Kidney (tissue), 14 donors: ENCODE results near the gene R3HCC1L. TPM values are rescaled to one million over a fixed set of nuclear protein-coding genes. Genes with fewer than 3 reads are reported as not detected.

Experiments
- DNase-seq, 5 donors: peaks; one replicate each; pipeline ENCODE4 v3.0.0-alpha.2; 2013 to 2020
- FAIRE-seq: peaks from 2 replicates; lab custom pipeline; 2012; peaks lifted over from hg19 to GRCh38; lab: Jason Lieb, UNC
- H3K27ac ChIP-seq, 2 donors: one replicate each; pipeline ENCODE4 v1.7.0; 2013; ENCODE audit warnings: low read depth in 2 of 2, low read length in 2 of 2, inconsistent platforms in 1 of 2
- H3K27me3 ChIP-seq: one replicate; pipeline ENCODE4 v1.7.1; 2013; ENCODE audit warnings: low read length, inconsistent platforms; ENCODE audit not compliant: control insufficient read depth, insufficient read depth
- H3K36me3 ChIP-seq, 3 donors: one replicate each; pipeline versions ENCODE4 v1.7.0 to v1.7.1; 2013; ENCODE audit warnings: low read length in 3 of 3, control low read depth in 1 of 3, inconsistent platforms in 1 of 3; ENCODE audit not compliant: insufficient read depth in 3 of 3, control insufficient read depth in 2 of 3
- H3K4me1 ChIP-seq, 3 donors: one replicate each; pipeline versions ENCODE4 v1.7.0 to v1.7.1; 2013; ENCODE audit warnings: low read length in 3 of 3, inconsistent platforms in 1 of 3, low read depth in 1 of 3; ENCODE audit not compliant: control insufficient read depth in 2 of 3, insufficient read depth in 2 of 3
- H3K4me3 ChIP-seq, 3 donors: one replicate each; pipeline versions ENCODE4 v1.7.0 to v1.8.1; 2013; ENCODE audit warnings: low read length in 3 of 3, control low read depth in 1 of 3, inconsistent platforms in 1 of 3
- H3K9ac ChIP-seq, 3 donors: one replicate each; pipeline versions ENCODE4 v1.7.0 to v1.7.1; 2013; ENCODE audit warnings: low read length in 3 of 3, control low read depth in 1 of 3, inconsistent platforms in 1 of 3
- H3K9me3 ChIP-seq, 3 donors: one replicate each; pipeline versions ENCODE4 v1.7.0 to v1.7.1; 2013; ENCODE audit warnings: low read length in 3 of 3, control low read depth in 1 of 3, inconsistent platforms in 1 of 3; ENCODE audit not compliant: control insufficient read depth in 2 of 3, insufficient read depth in 1 of 3
- CTCF ChIP-seq: IDR thresholded peaks from 3 replicates; pipeline ENCODE4 v1.5.1; 2012; ENCODE audit warnings: mild to moderate bottlenecking, moderate library complexity, borderline replicate concordance; ENCODE audit not compliant: insufficient read depth; ENCODE audit errors: extremely low read depth
- intact Hi-C: fragments of 100-400 bp; cut with DNase I; formaldehyde crosslinking; loops from one replicate; pipeline ENCODE4 v1.11.1; 2022
- polyA plus RNA-seq: library from polyadenylated mRNA; stranded (reverse); fragments of 350-450 nt; fragmentation: Illumina TruSeq; extraction: RNeasy Lipid Tissue Mini Kit (QIAGEN cat#74804); gene quantifications from one replicate; pipeline ENCODE4 v1.2.3, GENCODE V29; 2014; ENCODE audit warnings: low read depth, low replicate concordance; ENCODE audit not compliant: insufficient read depth
- total RNA-seq: library from RNA; stranded (reverse); fragmentation: NEBNext Ultra II Directional; extraction: Animal tissue kit (Norgen Biotek cat#: 25700); gene quantifications from one replicate; pipeline ENCODE4 v1.2.1, GENCODE V29; 2021
- donor health status: control.
- donor health status: control.
- donor health status: control.
- donor health status: control.
- donor health status: control.
- donor health status: DM: yes; HTN: yes; CAD: no.
- donor health status: Normal renal cell carcinoma (clear cell type).

R3HCC1L gene
- total and polyA plus RNA-seq, 2 donors from 2014 or later: 9.7 to 17.0 TPM

GRCh38 chr10:98254234-98254974 is 119.9 kb downstream of the R3HCC1L start:
- H3K9me3 ChIP-seq: no peaks in the 10 kb centered on the region
- peaks cover 0 to 13% (median 8%) of the 10 kb centered on the region in 3 donors for H3K36me3 ChIP-seq
- H3K9ac ChIP-seq: no peak overlapping the region
- no peak for TF ChIP-seq CTCF
- DNase-seq (no peak), FAIRE-seq (no peak)
- intact Hi-C loops: loop anchor here (10.0 kb wide), 1 partner anchor 50 kb away; no protein-coding TSS in a partner anchor
- peaks cover 0 to 7% (median 3%) of the 10 kb centered on the region in 3 donors for H3K4me1 ChIP-seq
- no peak overlapping the region for H3K4me3 ChIP-seq
- no peaks in the 10 kb centered on the region for H3K27me3 ChIP-seq
- no peak overlapping the region for H3K27ac ChIP-seq

GRCh38 chr10:98255146-98255877 is 120.9 kb downstream of the R3HCC1L start:
- intact Hi-C loops: loop anchor here (10.0 kb wide), 1 partner anchor 49 kb away; no protein-coding TSS in a partner anchor
- no peak for TF ChIP-seq CTCF
- no peaks in the 10 kb centered on the region for H3K27me3 ChIP-seq
- no peak overlapping the region for H3K9ac ChIP-seq
- peaks cover 0 to 7% (median 3%) of the 10 kb centered on the region in 3 donors for H3K4me1 ChIP-seq
- peaks cover 0 to 9% (median 4%) of the 10 kb centered on the region in 3 donors for H3K36me3 ChIP-seq
- DNase-seq: peak in 1 of 5 donors; percentile 78
- no peak overlapping the region for H3K27ac ChIP-seq
- H3K9me3 ChIP-seq: no peaks in the 10 kb centered on the region
- no peak overlapping the region for H3K4me3 ChIP-seq
- no peak for FAIRE-seq

GRCh38 chr10:98256692-98257091 is 122.2 kb downstream of the R3HCC1L start:
- TF ChIP-seq CTCF: no peak
- Histone ChIP-seq H3K4me3 (no peak overlapping the region), H3K9me3 (no peaks in the 10 kb centered on the region), H3K27me3 (no peaks in the 10 kb centered on the region), H3K27ac (no peak overlapping the region), H3K4me1 (peaks cover 0 to 7% (median 3%) of the 10 kb centered on the region in 3 donors), H3K9ac (no peak overlapping the region), H3K36me3 (peaks cover 0 to 3% (median 3%) of the 10 kb centered on the region in 3 donors)
- no peak for FAIRE-seq
- intact Hi-C loops: loop anchor here (10.0 kb wide), 1 partner anchor 48 kb away; no protein-coding TSS in a partner anchor
- no peak for DNase-seq
